ENCODE data around the gene RRP1B. TPM values are rescaled to one million over a fixed set of nuclear protein-coding genes. Genes with fewer than 3 reads are reported as not detected.

The RRP1B gene
- total RNA-seq, 1 experiment from 2014 or later = 30.7 TPM

- Histone ChIP-seq H3K27ac (ENCODE audit: low read length) (no peak overlapping the region), H3K9me3 (ENCODE audit: control insufficient read depth, insufficient read depth, low read depth, low read length) (no peaks in the 10 kb centered on the region), H3K27me3 (ENCODE audit: control insufficient read depth, insufficient read depth, low read length) (no peaks in the 10 kb centered on the region), H3K4me1 (ENCODE audit: control insufficient read depth, insufficient read depth, low read length) (no peaks in the 10 kb centered on the region), H3K36me3 (ENCODE audit: control insufficient read depth, insufficient read depth, low read length) (no peaks in the 10 kb centered on the region), H3K4me3 (ENCODE audit: low read depth in 2 of 2, low read length in 2 of 2) (no peak overlapping the region)
- intact Hi-C loops (cut with micrococcal nuclease; ENCODE audit: unreplicated experiment) (no loop called here), in situ Hi-C loops (cut with HindIII; ENCODE audit: low pct_unique_long_range_greater_than_20kb, low sequenced_read_pairs) (no loop called here)
- POLR2A ChIA-PET = no interaction called here
- BruUV-seq (replicated peaks) = no TSS peak
- ATAC-seq (no peak), DNase-seq (ENCODE audit: low read depth, low spot score) (no peak)
- CTCF ChIA-PET = no interaction called here
- no peak for TF ChIP-seq TCF7L2 (IDR thresholded peaks at IDR 0.05; ENCODE audit: low read depth, low read length)
- TF ChIP-seq, protein P1, sequence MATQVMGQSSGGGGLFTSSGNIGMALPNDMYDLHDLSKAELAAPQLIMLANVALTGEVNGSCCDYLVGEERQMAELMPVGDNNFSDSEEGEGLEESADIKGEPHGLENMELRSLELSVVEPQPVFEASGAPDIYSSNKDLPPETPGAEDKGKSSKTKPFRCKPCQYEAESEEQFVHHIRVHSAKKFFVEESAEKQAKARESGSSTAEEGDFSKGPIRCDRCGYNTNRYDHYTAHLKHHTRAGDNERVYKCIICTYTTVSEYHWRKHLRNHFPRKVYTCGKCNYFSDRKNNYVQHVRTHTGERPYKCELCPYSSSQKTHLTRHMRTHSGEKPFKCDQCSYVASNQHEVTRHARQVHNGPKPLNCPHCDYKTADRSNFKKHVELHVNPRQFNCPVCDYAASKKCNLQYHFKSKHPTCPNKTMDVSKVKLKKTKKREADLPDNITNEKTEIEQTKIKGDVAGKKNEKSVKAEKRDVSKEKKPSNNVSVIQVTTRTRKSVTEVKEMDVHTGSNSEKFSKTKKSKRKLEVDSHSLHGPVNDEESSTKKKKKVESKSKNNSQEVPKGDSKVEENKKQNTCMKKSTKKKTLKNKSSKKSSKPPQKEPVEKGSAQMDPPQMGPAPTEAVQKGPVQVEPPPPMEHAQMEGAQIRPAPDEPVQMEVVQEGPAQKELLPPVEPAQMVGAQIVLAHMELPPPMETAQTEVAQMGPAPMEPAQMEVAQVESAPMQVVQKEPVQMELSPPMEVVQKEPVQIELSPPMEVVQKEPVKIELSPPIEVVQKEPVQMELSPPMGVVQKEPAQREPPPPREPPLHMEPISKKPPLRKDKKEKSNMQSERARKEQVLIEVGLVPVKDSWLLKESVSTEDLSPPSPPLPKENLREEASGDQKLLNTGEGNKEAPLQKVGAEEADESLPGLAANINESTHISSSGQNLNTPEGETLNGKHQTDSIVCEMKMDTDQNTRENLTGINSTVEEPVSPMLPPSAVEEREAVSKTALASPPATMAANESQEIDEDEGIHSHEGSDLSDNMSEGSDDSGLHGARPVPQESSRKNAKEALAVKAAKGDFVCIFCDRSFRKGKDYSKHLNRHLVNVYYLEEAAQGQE (IDR thresholded peaks at IDR 0.05; ENCODE audit: insufficient read depth in 1 of 2, low read depth in 2 of 2, low read length in 1 of 2) = no peak
Observed at GRCh38 chr21:43634618-43635017, 24.7 kb upstream of the RRP1B start.

- DNase-seq (ENCODE audit: low read depth, low spot score) = no peak
- intact Hi-C loops (cut with micrococcal nuclease; ENCODE audit: unreplicated experiment) (no loop called here), in situ Hi-C loops (cut with HindIII; ENCODE audit: low pct_unique_long_range_greater_than_20kb, low sequenced_read_pairs) (no loop called here)
- ChIA-PET CTCF (no interaction called here), POLR2A (no interaction called here)
- Histone ChIP-seq H3K9me3 (ENCODE audit: control insufficient read depth, insufficient read depth, low read depth, low read length) (no peaks in the 10 kb centered on the region), H3K4me1 (ENCODE audit: control insufficient read depth, insufficient read depth, low read length) (no peaks in the 10 kb centered on the region), H3K36me3 (ENCODE audit: control insufficient read depth, insufficient read depth, low read length) (no peaks in the 10 kb centered on the region), H3K27me3 (ENCODE audit: control insufficient read depth, insufficient read depth, low read length) (no peaks in the 10 kb centered on the region), H3K27ac (ENCODE audit: low read length) (no peak overlapping the region), H3K4me3 (ENCODE audit: low read depth in 2 of 2, low read length in 2 of 2) (no peak overlapping the region)
- no TSS peak for BruUV-seq (replicated peaks)
- TF ChIP-seq TCF7L2 (IDR thresholded peaks at IDR 0.05; ENCODE audit: low read depth, low read length) = no peak
- no peak for TF ChIP-seq POLR2AphosphoS5 (IDR thresholded peaks at IDR 0.05; ENCODE audit: low read depth, low read length)
- no peak for TF ChIP-seq CTCF (IDR thresholded peaks at IDR 0.05)
- TF ChIP-seq, protein P1 (IDR thresholded peaks at IDR 0.05; ENCODE audit: insufficient read depth in 1 of 2, low read depth in 2 of 2, low read length in 1 of 2) = no peak
- no peak for TF ChIP-seq SIN3A (IDR thresholded peaks at IDR 0.05; ENCODE audit: borderline replicate concordance, insufficient read depth, low read depth, low read length)
- no peak for ATAC-seq
Observed at GRCh38 chr21:43635436-43635835, 23.9 kb upstream of the RRP1B start.

All from Panc1 (cell line).